ENCODE results near the gene STRN.

The STRN gene

GRCh38 chr2:36976065-36976464 lies 9.7 kb upstream of the STRN start:
- Mint-ChIP-seq H3K4me3 (no peak overlapping the region), H3K9me3 (no peaks in the 10 kb centered on the region), H3K36me3 (ENCODE audit: low read depth) (peaks cover 17% of the 10 kb centered on the region), H3K27ac (no peak overlapping the region), H3K27me3 (ENCODE audit: low read depth) (peaks cover 6% of the 10 kb centered on the region), H3K4me1 (peaks cover 6% of the 10 kb centered on the region)
- TF ChIP-seq CTCF (IDR thresholded peaks at IDR 0.05; ENCODE audit: unreplicated experiment in 3 of 3): no peak

- Mint-ChIP-seq H3K4me1 (peaks cover 6% of the 10 kb centered on the region), H3K9me3 (no peaks in the 10 kb centered on the region), H3K27ac (no peak overlapping the region), H3K27me3 (ENCODE audit: low read depth) (peaks cover 6% of the 10 kb centered on the region), H3K4me3 (no peak overlapping the region), H3K36me3 (ENCODE audit: low read depth) (peaks cover 16% of the 10 kb centered on the region)
- TF ChIP-seq CTCF (IDR thresholded peaks at IDR 0.05; ENCODE audit: unreplicated experiment in 3 of 3): no peak
Observed at GRCh38 chr2:36975306-36975705, 9.0 kb upstream of the STRN start.

GRCh38 chr2:36973320-36973719 lies 7.0 kb upstream of the STRN start:
- Mint-ChIP-seq H3K4me3 (no peak overlapping the region), H3K9me3 (no peaks in the 10 kb centered on the region), H3K27me3 (ENCODE audit: low read depth) (peaks cover 10% of the 10 kb centered on the region), H3K4me1 (peaks cover 6% of the 10 kb centered on the region), H3K36me3 (ENCODE audit: low read depth) (peaks cover 5% of the 10 kb centered on the region), H3K27ac (no peak overlapping the region)
- no peak for TF ChIP-seq CTCF (IDR thresholded peaks at IDR 0.05; ENCODE audit: unreplicated experiment in 3 of 3)

- H3K9me3 Mint-ChIP-seq: no peaks in the 10 kb centered on the region
- TF ChIP-seq CTCF (IDR thresholded peaks at IDR 0.05; ENCODE audit: unreplicated experiment in 3 of 3): no peak
- peaks cover 10% of the 10 kb centered on the region for H3K27me3 Mint-ChIP-seq (ENCODE audit: low read depth)
- no peaks in the 10 kb centered on the region for H3K36me3 Mint-ChIP-seq (ENCODE audit: low read depth)
- no peak overlapping the region for H3K27ac Mint-ChIP-seq
- H3K4me3 Mint-ChIP-seq: no peak overlapping the region
- peaks cover 10% of the 10 kb centered on the region for H3K4me1 Mint-ChIP-seq
Observed at GRCh38 chr2:36971990-36972389, 5.7 kb upstream of the STRN start.

GRCh38 chr2:36967236-36967876 lies 1.0 kb upstream of the STRN start:
- H3K27me3 Mint-ChIP-seq (ENCODE audit: low read depth): peaks cover 10% of the 10 kb centered on the region
- peak overlapping the region; percentile 93 to 98 (median 97) for H3K4me3 Mint-ChIP-seq
- H3K27ac Mint-ChIP-seq: peak overlapping the region; percentile 53 to 91 (median 86)

More at GRCh38 chr2:36967236-36967876, 1.0 kb upstream of the STRN start:
- Mint-ChIP-seq H3K36me3 (ENCODE audit: low read depth) (no peaks in the 10 kb centered on the region), H3K4me1 (peaks cover 27% of the 10 kb centered on the region), H3K9me3 (no peaks in the 10 kb centered on the region)
- TF ChIP-seq CTCF (IDR thresholded peaks at IDR 0.05; ENCODE audit: unreplicated experiment in 3 of 3): no peak
